Uterus (tissue), 2 donors: ENCODE results near the gene COG2.

Source experiments
- POLR2A ChIP-seq, 2 donors: fragments of 450-650 bp; IDR thresholded peaks; one replicate each; pipeline ENCODE4 v1.6.1; 2016; ENCODE audit warnings: antibody characterized with exemption in 2 of 2, mild to moderate bottlenecking in 1 of 2, moderate library complexity in 1 of 2
- TF ChIP-seq, protein P1 (sequence below), 4 experiments: fragments of 200-600 bp in 2 of 4; fragments of 450-650 bp in 2 of 4; sonication (generic) in 2 of 4; IDR thresholded peaks; one replicate each; pipeline ENCODE4 v1.5.1; 2016 to 2019; ENCODE audit warnings: antibody characterized with exemption in 4 of 4, mild to moderate bottlenecking in 2 of 4, moderate library complexity in 1 of 4

DNA sequence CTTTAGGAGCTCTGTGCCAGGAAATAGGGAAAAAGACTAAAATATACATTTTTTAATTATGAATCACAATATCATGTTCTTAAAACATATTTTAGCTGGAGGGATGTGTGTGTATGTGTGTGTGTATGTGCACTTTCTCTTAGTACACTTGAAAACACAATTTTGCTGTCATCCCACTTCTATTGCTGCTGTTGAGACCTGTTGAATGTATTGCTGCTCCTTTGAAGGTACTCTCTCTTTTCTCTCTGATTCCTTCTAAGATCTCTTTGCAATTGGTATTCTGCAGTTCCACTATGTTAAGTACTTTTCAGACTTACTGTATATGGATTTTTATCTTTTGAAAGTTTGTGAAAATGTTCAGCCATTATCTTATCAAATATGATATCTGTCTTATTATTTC, 43.5 kb upstream of the COG2 start:
- TF ChIP-seq, protein P1, sequence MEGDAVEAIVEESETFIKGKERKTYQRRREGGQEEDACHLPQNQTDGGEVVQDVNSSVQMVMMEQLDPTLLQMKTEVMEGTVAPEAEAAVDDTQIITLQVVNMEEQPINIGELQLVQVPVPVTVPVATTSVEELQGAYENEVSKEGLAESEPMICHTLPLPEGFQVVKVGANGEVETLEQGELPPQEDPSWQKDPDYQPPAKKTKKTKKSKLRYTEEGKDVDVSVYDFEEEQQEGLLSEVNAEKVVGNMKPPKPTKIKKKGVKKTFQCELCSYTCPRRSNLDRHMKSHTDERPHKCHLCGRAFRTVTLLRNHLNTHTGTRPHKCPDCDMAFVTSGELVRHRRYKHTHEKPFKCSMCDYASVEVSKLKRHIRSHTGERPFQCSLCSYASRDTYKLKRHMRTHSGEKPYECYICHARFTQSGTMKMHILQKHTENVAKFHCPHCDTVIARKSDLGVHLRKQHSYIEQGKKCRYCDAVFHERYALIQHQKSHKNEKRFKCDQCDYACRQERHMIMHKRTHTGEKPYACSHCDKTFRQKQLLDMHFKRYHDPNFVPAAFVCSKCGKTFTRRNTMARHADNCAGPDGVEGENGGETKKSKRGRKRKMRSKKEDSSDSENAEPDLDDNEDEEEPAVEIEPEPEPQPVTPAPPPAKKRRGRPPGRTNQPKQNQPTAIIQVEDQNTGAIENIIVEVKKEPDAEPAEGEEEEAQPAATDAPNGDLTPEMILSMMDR (IDR thresholded peaks at IDR 0.05): no peak
- no peak for TF ChIP-seq POLR2A (IDR thresholded peaks at IDR 0.05)
